Uterus (tissue), 4 donors: ENCODE measurements around the gene PPP2R3A. TPM values are rescaled to one million over a fixed set of nuclear protein-coding genes. Genes with fewer than 3 reads are reported as not detected.
"Not testable (repeated sequence)": the region's sequence is repeated elsewhere in the genome, so short reads cannot be mapped to it uniquely, and the experiment has no call there.

Experiments used
- DNase-seq, 2 donors: peaks; one replicate each; pipeline ENCODE4 v3.0.0-alpha.2; 2019 to 2020
- H3K27ac ChIP-seq, 2 donors: fragments of 200-600 bp; sonication (generic); 1 replicate in 1 of 2; 2 replicates in 1 of 2; pipeline ENCODE4 v1.5.1; 2016 to 2018
- H3K27me3 ChIP-seq, 2 donors: fragments of 200-600 bp; sonication (generic); one replicate each; pipeline ENCODE4 v1.5.1; 2018 to 2019; ENCODE audit warnings: control low read depth in 1 of 2
- H3K36me3 ChIP-seq, 2 donors: fragments of 200-600 bp; sonication (generic); one replicate each; pipeline ENCODE4 v1.5.1; 2019; ENCODE audit warnings: control low read depth in 1 of 2
- H3K4me1 ChIP-seq, 2 donors: fragments of 200-600 bp; sonication (generic); one replicate each; pipeline ENCODE4 v1.5.1; 2018 to 2019; ENCODE audit warnings: control low read depth in 1 of 2
- H3K4me3 ChIP-seq, 2 donors: fragments of 200-600 bp; sonication (generic); 1 replicate in 1 of 2; 2 replicates in 1 of 2; pipeline ENCODE4 v1.5.1; 2018 to 2019; ENCODE audit warnings: mild to moderate bottlenecking in 1 of 2
- H3K9me3 ChIP-seq, 2 donors: fragments of 200-600 bp; sonication (generic); one replicate each; pipeline ENCODE4 v1.5.1; 2019; ENCODE audit warnings: control low read depth in 1 of 2
- POLR2A ChIP-seq, 2 donors: fragments of 450-650 bp; IDR thresholded peaks; one replicate each; pipeline ENCODE4 v1.6.1; 2016; ENCODE audit warnings: antibody characterized with exemption in 2 of 2, mild to moderate bottlenecking in 1 of 2, moderate library complexity in 1 of 2
- intact Hi-C: fragments of 100-400 bp; cut with DNase I; formaldehyde crosslinking; loops from one replicate; pipeline ENCODE4 v1.15.1; 2023; ENCODE audit warnings: low total_unique reads
- total RNA-seq, 4 donors: library from RNA; depleted of rRNA in 3 of 4; stranded (reverse); fragments of >200 nt in 3 of 4; gene quantifications; one replicate each; pipeline versions ENCODE4 v1.1.0 to v1.2.4, GENCODE V29; 2014 to 2023
- TF ChIP-seq, protein P1 (sequence below), 4 experiments: fragments of 200-600 bp in 2 of 4; fragments of 450-650 bp in 2 of 4; sonication (generic) in 2 of 4; IDR thresholded peaks; one replicate each; pipeline ENCODE4 v1.5.1; 2016 to 2019; ENCODE audit warnings: antibody characterized with exemption in 4 of 4, mild to moderate bottlenecking in 2 of 4, moderate library complexity in 1 of 4
- donor health status: DM: yes; HTN: yes; CAD: no.

The PPP2R3A gene
- total RNA-seq, 4 donors from 2014 or later = 8.5 to 22.9 (median 18.1) TPM

DNA sequence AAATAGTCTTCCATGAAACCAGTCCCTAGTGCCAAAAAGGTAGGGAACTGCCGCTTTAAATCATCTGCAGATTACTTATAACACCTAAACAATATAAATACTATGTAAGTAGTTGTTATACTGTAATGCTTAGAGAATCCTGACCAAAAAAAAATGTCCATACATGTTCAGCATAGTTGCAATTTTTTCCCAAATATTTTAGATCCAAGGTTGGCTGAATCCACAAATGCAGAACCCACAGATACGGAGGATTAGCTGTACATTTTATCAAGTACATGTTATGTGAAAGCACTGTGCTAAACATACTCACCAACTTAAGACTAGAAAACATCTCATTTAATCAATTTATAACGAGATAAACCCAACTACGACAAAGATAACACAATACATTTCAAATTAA, 221.3 kb downstream of the PPP2R3A start:
- intact Hi-C loops = no loop called here
- Histone ChIP-seq H3K4me1 (peaks cover 7 to 11% of the 10 kb centered on the region in 2 donors), H3K9me3 (no peaks in the 10 kb centered on the region), H3K27ac (no peak overlapping the region), H3K27me3 (no peaks in the 10 kb centered on the region), H3K4me3 (no peak overlapping the region), H3K36me3 (no peaks in the 10 kb centered on the region)
- TF ChIP-seq, protein P1, sequence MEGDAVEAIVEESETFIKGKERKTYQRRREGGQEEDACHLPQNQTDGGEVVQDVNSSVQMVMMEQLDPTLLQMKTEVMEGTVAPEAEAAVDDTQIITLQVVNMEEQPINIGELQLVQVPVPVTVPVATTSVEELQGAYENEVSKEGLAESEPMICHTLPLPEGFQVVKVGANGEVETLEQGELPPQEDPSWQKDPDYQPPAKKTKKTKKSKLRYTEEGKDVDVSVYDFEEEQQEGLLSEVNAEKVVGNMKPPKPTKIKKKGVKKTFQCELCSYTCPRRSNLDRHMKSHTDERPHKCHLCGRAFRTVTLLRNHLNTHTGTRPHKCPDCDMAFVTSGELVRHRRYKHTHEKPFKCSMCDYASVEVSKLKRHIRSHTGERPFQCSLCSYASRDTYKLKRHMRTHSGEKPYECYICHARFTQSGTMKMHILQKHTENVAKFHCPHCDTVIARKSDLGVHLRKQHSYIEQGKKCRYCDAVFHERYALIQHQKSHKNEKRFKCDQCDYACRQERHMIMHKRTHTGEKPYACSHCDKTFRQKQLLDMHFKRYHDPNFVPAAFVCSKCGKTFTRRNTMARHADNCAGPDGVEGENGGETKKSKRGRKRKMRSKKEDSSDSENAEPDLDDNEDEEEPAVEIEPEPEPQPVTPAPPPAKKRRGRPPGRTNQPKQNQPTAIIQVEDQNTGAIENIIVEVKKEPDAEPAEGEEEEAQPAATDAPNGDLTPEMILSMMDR (IDR thresholded peaks at IDR 0.05) = no peak
- no peak for TF ChIP-seq POLR2A (IDR thresholded peaks at IDR 0.05)
- no peak for DNase-seq

DNA sequence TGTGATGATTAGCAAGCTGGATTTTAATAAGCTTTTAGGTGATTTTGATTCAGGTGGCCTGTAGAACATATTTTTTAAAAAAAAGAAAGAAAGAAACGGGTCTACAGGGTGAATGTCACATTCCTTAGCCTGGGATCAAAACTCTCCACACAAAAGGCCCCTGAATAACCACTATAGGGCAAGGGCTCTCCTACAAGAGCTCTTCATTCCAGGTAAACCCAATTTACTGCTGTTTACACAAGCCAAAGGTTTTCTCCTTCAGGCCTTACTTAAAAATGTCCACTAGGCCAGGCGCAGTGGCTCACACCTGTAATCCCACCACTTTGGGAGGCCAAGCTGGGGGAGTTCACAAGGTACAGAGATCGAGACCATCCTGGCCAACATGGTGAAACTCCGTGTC, 222.3 kb downstream of the PPP2R3A start:
- H3K27ac ChIP-seq = no peak overlapping the region
- H3K27me3 ChIP-seq = no peaks in the 10 kb centered on the region
- H3K4me3 ChIP-seq = no peak overlapping the region
- H3K36me3 ChIP-seq = no peaks in the 10 kb centered on the region
- TF ChIP-seq, protein P1 (IDR thresholded peaks at IDR 0.05) = no peak
- no peak for TF ChIP-seq POLR2A (IDR thresholded peaks at IDR 0.05)
- no peaks in the 10 kb centered on the region for H3K9me3 ChIP-seq
- DNase-seq = no peak
- intact Hi-C loops = no loop called here
- peaks cover 7 to 11% of the 10 kb centered on the region in 2 donors for H3K4me1 ChIP-seq

DNA sequence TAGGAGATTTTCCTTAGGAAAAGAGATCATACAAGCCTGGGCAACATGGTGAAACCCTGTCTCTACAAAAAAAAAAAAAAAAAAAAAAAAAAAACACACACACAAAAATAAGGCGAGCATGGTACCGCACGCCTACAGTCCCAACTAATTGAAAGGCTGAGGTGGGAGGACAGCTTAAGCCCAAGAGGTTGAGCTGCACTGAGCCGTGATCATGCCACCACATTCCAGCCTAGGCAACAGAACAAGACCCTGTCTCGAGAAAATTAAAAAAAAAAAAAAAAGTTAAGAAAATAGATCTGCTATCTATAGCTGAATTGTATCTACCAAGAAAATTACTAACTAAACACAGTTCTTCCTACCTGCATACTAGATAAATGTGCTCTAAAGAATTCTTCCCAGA, 223.5 kb downstream of the PPP2R3A start:
- no peak for DNase-seq
- H3K4me3 ChIP-seq = no peak overlapping the region
- peaks cover 7 to 11% of the 10 kb centered on the region in 2 donors for H3K4me1 ChIP-seq
- H3K27me3 ChIP-seq = no peaks in the 10 kb centered on the region
- H3K27ac ChIP-seq = no peak overlapping the region
- no peaks in the 10 kb centered on the region for H3K9me3 ChIP-seq
- TF ChIP-seq POLR2A (IDR thresholded peaks at IDR 0.05) = no peak
- TF ChIP-seq, protein P1 (IDR thresholded peaks at IDR 0.05) = no peak
- intact Hi-C loops = no loop called here
- no peaks in the 10 kb centered on the region for H3K36me3 ChIP-seq

DNA sequence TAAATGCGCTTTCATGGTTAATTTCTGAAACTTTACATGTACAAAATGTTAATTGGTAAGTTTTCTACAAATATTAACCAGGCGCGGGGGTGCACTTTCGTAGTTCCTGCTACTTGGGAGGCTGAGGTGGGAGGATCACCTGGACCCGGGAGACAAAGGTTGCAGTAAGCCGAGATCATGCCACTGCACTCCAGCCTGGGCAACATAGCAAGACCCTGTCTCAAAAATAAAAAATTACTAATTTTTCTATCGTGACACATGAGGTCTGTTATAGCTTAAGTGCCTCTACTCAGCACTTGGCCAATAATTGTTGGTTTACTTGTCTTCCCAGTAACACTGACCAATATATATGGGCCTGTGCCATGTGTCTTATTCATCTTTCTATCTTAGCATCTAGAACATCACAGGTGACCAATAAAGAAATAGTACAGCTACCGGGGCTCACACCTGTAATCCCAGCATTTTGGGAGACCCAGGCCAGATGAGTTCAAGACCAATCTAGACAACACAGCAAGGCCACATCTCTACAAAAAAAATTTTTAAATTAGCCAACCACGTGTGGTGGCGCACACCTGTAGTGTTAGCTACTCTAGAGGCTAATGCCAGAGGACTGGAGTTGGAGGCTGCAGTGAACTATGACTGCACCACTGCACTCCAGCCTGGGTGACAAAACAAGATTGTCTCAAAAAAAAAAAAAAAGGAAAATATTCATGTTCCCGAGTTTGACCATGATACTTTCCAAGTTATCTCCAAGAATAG, 224.5 kb downstream of the PPP2R3A start:
- Histone ChIP-seq H3K27me3 (no peaks in the 10 kb centered on the region), H3K9me3 (no peaks in the 10 kb centered on the region), H3K27ac (no peak overlapping the region), H3K4me3 (no peak overlapping the region), H3K4me1 (peaks cover 7 to 11% of the 10 kb centered on the region in 2 donors), H3K36me3 (no peaks in the 10 kb centered on the region)
- intact Hi-C loops = no loop called here
- TF ChIP-seq, protein P1 (IDR thresholded peaks at IDR 0.05) = no peak
- no peak for TF ChIP-seq POLR2A (IDR thresholded peaks at IDR 0.05)
- no peak for DNase-seq

DNA sequence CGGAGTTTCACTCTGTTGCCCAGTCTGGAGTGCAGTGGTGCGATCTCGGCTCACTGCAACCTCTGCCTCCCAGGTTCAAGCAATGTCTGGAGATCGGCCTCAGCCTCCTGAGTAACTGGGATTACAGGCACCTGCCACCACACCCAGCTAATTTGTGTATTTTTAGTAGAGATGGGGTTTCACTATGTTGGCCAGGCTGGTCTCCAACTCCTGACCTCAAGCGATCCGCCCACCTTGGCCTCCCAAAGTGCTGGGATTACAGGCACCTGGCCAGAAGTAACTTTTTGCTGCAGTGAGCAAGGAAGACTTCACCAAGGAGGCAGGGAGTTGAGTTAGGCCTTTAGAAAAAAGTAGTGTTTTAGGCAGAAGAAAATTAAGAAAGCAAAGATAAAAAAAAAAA, 226.7 kb downstream of the PPP2R3A start:
- DNase-seq = peak in 1 of 2 donors; percentile 28
- H3K4me1 ChIP-seq, H3K9me3 ChIP-seq, H3K27me3 ChIP-seq, intact Hi-C loops, H3K36me3 ChIP-seq: not testable (repeated sequence)
- H3K4me3 ChIP-seq = peak overlapping the region; percentile 4 to 19
- peak overlapping the region; percentile 19 to 100 for H3K27ac ChIP-seq
